GM18873 (cell line): ENCODE data around the gene SUPT6H.
"Not testable (repeated sequence)": the region's sequence is repeated elsewhere in the genome, so short reads cannot be mapped to it uniquely, and the experiment has no call there.

Experiments
- ATAC-seq: cut with Tn5 transposase; IDR thresholded peaks from one replicate; pipeline ENCODE4 v1.9.1; 2021; ENCODE audit warnings: mild to moderate bottlenecking, moderate library complexity, moderate number of reproducible peaks; ENCODE audit not compliant: unreplicated experiment, low FRiP score

SUPT6H gene

DNA sequence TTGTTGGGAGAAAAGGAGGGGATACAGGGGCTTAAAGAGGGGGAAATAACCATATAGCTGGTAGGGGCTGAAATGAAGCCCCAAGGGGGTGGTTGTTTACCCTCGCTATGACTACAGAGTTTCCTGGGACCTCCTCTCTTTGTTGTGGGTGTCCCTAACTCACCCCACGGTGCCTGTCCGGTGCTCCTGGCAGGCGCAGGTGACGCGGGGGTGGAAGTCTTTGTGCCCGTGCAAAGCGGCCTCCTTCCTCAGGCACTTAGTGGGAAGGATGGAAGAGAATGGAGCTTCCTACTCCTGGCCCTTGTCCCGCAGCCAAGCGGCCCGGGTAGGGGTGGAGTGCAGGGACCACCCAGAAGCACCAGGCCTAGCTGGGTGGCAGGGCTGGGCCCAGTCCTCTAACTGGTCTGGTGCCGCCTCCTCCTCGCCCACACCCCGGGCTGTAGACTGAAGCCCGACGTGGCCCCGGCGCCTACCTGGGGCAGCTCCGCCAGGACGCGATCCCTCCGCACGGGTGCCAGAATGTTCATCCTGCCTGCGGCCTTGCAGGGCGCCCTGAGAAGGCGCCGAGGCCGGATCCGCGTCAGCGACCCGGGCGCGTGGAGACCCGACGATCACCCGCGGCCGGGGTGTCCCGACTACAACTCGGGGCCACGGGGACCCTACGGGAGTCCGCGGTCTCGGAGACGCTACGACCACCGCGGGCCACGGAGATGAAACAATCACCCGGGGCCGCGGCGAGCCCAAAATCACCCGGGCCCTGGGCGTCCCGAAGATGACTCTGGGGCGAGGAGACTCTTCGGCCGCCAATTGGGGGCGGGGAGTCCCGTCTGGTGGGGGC, 55.0 kb downstream of the SUPT6H start:
- ATAC-seq: no peak

DNA sequence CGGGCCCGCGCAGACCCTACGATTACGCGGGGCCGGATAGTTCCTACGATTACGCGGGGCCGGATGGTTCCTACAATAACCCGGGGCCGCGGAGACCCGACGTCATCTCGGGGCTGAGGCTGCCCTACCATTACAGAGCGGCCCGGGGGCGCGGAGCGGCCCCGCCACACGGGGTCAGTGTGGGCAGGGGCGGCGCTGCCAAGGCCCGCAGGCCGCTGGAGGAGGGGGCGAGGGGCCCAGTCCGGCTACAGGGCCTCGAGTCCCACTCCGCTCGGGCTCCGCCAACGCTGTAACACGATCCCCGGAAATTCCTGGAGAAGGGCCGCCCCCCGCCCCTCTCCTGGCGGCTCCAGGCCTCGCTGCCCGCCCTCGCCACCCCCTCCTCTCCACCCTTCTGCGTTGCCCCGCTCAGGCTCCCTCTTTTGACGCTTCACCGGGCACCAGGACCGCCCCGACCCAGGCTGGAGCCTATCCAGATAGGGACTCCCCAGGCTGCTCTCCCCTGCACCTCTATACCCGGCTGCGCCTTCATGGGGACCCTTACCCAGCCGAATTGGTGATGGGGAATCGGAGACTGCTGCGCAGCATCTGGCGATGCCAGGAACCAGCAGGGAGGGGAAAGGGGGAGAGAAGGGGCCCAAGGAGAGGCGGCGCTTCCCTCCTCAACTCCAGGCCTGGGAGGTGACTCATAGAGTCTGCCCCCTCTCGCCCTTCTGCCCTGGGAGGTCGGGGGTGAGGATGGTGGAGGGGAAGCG, 55.8 kb downstream of the SUPT6H start, which contains the start of gene RAB34:
TSS of gene RAB34 (minus strand) at position 291 of the 755 bp plus-strand sequence. CDS start 602 bp downstream, outside the sequence.
- no peak for ATAC-seq

DNA sequence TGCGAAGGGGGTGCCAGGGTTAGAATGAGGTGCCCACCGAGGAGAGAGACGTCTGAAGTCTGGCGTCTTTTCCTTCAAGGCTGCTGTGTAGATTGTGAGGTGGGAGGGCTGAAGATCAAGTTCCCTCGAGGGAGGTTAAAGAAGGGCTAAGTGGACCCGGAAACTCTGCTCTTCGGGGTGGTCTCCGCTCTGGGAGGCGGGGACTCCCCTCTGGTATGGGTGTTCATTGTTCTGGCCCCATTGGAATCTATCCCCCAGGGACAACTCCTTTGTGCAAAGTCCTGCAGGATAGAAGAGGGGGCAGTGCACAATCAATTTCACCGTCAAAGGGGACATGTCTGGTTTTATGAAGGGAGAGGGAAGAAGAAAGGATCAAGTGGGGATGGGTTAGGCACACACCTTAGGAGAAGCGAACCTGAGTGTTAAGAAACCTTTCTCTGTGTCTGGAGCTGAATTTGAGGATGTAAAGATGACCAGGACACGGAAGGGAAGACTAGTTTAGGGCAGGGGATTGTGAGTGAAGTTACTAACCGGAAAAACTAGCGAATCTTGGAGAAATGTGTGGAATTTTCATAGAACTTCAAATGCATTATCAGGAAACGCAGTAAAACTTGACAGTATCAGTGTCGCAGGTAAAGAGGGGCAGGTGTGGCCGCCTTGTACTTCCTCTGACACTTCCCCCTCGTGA, 56.5 kb downstream of the SUPT6H start:
- ATAC-seq: no peak

DNA sequence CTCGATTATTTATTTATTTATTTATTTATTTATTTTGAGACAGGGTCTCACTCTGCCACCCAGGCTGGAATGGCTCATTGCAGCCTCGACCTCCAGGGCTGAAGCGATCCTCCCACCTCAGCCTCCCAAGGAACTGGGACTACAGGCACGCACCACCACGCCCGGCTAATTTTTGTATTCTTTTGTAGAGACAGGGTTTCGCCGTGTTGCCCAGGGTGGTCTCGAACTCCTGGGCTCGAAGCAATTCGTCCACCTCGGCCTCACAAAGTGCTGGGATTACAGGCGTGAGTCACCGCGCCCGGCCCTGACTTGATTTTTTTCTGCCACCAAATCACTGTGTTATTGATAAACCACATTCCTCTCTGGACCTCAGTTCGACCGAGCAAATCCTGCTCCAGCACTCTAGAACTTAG, 57.0 kb downstream of the SUPT6H start:
- ATAC-seq: no peak

DNA sequence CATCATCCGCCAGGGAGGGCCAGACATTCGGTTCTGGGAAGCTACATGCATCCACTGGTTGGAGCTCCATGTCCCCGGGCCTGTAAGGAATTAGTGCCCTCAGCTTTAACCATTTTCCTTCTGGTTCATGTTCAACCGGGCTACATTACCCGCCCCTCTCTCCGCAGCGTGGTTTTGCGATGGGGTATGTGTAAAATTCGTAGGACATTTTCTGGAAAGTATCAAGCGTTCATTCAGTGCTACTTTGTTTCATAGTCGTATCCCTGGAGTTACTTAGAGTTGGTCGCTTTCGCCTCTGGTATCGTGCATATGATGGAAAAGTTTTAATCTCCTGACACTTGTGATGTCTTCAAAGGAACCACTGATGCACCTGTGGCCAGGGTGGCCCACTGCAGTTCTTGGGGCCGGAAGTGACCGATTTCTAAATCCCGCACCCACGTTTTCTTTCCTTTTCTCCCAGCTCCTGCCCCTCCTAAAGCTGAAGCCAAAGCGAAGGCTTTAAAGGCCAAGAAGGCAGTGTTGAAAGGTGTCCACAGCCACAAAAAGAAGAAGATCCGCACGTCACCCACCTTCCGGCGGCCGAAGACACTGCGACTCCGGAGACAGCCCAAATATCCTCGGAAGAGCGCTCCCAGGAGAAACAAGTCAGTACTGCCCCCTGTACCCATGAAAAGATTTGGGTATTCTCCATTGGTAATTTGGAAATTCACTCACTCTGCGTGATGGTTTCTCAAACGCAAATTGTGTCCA, 58.4 kb downstream of the SUPT6H start:
- ATAC-seq: no peak

DNA sequence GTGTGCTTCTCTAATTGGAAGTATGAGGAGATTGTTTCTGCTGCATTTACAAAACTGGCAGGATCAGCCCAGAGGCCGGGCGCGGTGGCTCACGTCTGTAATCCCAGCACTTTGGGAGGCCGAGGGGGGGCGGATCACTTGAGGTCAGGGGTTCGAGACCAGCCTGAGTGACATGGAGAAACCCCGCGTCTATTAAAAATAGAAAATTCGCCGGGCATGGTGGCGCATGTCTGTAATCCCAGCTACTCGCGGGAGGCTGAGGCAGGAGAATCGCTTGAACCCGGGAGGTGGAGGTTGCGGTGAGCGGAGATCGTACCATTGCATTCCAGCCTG, 59.0 kb downstream of the SUPT6H start:
- not testable (repeated sequence) for ATAC-seq

DNA sequence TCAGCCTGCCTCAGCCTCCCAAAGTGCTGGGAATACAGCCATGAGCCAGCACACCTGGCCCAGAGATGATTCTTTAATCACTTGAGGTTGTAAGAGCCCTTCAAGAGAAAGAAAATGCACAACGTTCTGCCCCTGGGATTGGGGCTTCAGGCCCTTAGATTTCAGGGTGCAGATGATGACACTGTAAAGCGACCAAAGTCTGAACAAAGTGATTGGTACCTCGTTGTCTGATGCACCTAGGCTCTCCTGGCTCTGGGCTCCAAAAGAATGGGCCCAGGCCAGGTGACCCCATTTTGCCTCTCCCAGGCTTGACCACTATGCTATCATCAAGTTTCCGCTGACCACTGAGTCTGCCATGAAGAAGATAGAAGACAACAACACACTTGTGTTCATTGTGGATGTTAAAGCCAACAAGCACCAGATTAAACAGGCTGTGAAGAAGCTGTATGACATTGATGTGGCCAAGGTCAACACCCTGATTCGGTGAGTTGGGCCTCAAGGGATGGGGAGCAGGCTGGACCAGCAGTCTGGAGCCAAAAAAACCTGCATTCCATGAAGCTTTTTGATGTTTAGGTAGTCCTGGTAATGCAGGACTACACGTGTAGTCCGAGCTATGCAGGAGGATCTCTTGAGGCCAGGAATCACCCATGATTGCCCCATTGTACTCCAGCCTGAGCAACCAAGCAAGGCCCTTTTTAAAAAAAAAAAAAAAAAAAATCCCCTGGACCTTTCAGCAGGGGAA, 60.6 kb downstream of the SUPT6H start:
- ATAC-seq: no peak

DNA sequence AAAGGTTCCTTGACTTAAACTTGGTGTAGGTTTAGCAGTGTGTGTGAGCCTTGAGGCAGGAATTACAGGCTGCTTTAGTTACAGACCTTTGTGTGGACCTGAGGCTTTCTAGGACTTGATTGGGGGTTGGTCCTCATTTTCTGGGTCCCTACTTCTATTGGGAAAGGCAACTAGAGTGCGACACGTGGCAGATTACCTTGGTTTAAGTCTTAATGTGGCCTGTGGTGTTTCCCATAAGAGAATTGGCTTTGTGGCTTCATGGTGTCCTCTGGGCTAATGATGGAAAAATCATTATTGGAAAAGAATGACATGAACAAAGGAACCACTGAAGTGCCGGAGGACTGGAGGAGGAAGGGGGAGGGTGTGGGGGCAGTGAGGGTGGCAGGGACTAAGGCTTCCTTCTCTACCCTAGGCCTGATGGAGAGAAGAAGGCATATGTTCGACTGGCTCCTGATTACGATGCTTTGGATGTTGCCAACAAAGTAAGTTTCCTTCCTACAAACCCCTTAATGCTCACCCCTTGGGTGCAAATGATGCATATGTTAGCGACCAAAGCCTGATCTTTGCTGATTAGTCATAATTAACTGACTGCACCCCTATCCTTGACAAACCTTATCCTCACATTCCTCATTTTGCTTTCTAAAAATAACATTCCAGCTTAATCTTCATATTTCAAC, 61.3 kb downstream of the SUPT6H start:
- no peak for ATAC-seq

DNA sequence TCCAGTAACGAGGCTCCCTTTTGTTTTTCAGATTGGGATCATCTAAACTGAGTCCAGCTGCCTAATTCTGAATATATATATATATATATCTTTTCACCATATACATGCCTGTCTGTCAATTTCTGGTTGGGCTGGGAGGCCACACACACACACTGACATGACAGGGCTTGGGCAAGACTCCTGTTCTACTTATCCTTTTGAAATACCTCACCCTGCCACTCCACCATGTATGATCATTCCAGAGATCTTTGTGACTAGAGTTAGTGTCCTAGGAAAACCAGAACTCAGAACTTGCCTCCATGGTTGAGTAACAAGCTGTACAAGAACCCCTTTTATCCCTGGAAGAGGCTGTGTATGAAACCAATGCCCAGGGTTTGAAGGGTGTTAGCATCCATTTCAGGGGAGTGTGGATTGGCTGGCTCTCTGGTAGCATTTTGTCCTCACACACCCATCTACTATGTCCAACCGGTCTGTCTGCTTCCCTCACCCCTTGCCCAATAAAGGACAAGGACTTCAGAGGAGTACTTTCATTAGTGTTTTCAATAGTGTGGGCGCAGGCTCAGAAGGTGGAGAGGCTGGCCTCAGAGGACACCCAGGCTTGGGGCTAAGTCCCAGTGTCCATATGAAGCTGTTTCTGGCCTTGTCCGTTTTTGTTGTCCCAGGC, 62.0 kb downstream of the SUPT6H start:
- ATAC-seq: not testable (repeated sequence)

DNA sequence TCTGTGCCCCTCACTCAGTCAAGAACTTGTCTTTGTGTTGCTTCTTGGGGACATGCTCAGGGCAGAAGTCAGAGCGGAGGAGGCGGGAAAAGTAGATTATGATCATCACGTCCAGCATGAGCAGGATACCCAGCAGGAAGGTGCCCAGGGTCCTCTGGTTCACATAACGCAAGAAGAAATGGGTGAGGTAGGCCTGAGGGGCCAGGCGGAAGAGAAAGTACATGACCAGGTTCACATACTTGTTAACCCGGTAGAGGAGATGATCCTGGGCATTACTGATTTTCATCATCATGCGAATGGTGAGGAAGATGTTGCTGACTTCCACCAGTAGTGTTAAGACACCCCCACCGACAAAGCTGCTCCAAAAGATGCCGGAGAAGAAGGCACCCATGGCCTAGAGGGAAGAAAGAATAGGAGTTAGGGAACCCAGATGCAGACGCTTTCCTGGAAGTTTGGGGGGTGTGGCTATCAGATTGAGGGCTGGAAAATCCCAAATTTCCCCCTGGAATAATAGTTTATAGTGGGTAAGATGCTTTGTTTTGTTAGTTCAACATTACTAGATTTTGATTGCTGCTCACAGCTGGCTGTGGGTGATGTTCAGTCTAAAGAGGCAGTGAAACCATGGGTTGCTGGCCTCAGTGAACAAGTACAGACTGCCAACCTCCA, 62.6 kb downstream of the SUPT6H start:
- no peak for ATAC-seq

DNA sequence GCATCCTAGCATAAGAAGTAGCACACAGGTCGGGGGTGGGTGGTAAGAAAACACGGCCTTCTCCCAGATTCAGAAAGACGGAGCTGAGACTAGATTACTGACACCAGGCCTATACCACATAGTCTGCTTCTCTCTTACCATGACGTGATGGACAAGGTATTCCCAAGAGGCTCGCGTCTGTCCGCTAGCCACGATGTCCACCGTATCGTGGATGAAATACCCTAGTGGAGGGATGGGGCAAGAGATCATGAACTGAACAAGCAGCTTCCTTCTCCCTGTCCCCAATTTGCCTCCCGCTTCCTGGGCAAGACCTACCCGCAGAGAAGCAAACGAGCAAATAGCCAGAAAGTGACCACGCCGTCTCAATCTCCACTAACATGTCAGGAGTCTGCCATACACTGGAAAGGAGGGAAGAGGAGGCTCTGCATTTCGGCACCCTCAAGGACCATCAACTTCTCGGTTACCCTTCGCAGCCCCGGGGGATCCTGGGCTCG, 63.2 kb downstream of the SUPT6H start:
- no peak for ATAC-seq

DNA sequence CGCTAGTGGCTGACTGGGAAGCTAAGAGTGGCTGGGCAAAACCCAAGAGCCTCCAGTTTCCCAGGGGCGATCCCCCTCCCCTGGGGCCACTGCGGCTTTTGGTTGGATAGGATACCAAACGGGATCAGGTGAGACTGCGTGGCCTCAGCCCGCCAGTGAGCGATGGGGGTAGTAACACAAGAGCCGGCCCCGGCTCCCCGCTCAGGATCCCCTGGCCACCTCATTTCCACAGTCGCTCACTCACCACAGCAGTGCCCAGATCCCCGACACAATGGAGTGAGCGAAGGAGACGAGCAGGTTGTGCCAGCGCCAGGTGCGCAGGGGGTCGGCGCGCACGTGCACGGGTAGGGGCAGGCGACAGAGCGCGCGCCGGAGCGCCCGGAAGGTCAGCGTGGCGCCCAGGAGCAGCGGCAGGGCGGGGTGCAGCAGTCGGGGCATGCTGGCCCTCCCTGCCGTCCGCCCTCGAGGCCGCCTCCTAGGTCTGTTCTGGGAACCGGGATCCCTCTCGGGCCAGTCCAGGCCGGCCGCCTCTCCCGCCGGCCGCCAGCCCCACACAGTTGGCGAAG, 63.7 kb downstream of the SUPT6H start:
- ATAC-seq: no peak

DNA sequence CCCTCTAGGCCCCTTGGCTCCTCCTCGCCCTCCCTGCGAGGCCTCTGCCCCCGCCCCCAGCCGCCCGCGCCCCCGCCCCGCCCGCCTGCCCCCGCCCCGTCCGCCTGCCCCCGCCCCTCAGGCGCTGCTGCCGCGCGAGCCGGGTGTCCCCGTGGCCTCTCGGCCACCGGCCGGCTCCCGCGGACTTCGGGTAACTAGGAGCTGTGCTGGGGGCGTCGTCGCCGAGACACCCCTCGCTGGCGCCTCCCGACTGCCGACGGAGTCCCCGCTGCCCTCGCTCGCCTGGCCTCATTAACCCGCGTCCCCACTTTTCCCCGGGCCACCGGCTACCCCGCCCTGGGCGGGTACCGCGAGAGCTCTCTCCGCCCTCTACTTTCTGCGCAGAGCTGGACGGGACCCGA, 64.2 kb downstream of the SUPT6H start, which contains the start of gene TLCD1:
TSS of gene TLCD1 (minus strand) at position 8 of the 401 bp plus-strand sequence. CDS start 136 bp downstream, outside the sequence.
- ATAC-seq: no peak

DNA sequence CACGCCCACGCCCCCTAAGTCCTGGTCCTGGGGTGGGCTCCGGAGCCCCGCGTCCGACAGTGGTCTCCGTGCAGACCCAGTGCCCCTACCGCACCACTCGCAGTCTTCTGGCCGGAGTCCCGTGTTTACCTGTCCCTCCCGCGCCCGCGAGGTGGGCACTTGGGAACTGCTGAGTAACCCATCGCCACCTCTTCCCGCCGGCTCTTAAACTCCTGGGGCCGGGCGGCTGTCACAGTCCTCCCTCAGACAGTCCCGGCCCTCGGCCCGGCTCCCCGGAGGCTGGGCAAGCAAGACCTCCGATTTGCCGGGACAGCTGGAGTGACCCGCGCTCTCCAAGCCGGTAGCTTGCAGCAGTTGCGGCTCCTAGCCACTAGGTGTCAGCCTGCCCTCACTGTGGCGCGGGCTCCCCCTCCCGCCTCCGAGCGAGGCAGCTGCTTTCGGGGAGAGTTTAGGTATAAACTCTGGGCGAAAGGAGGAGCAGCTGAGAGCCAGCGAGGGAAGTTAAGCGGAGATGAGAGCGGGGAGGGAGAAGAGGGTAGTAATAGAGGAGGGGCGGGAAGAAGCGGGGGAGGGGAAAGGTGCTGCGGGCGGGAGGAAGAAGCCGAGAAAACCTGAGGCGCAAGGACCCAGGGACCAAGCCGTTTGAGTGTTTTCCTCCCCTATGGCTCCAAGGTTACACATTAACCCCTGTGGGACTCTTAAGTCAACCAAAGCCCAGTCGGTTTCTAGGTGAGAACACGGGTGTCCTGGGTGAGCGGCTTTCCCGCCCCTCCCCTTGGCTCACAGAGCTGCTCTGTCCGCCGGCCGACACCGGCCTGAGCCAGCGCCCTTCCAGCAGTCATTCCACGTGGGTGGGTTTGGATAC, 64.9 kb downstream of the SUPT6H start:
- peak; percentile 43 for ATAC-seq

DNA sequence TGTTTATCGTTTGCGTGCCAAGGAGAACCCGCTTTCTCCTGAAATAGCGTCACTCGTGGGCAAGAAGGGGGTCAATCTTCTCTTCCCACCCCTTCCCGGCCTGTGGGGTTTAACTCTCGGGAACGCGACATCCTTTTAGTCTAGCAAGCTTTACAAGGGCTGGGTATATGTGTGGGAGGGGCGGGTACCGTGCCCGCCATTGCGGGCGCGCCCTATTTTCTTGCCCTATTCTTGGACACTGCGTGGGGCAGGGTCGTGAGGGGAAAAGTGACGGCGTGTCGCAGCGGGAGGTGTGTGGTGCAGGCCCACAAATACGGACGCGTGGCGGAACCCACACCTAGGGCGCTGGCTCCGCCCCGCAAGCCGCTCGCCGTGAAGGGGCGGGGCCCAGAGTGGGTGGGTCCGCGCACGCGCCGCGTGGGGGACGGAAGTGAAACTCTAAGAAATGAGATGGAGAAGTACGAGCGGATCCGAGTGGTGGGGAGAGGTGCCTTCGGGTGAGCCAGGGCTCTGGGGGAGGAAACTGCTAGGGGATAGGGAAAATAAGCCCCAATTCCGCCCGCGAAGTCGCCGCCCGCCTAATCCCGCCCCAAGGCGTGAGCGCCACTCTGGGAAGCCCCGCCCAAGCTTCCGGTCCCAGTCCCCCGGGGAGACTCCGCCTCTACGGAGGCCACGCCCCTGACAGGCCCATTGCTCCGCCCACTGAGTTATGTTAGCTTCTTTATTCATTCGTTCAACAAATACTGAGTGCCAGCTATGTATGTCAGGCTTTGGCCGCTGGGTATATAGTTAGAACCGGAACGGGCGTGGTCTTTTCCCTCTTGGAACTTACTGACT, 66.6 kb downstream of the SUPT6H start, which contains the start of gene NEK8:
TSS of gene NEK8 (plus strand) at position 425 of the 837 bp plus-strand sequence. CDS start at position 451, 26 bp downstream.
- ATAC-seq: peak; percentile 30

DNA sequence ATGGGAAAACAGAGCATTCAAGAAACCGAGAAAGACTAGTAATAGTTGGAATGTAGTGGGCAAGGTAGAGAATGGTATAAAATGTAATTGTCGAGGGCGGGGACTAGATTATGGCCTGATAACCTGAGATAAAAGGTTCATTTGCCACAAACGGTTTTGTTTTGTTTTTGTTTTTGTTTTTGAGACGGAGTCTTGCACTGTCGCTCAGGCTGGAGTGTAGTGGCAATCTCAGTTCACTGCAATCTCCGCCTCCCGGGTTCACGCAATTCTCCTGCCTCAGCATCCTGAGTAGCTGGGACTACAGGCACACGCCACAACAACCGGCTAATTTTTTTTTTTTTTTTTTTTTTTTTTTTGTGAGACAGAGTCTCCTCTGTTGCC, 67.9 kb downstream of the SUPT6H start:
- no peak for ATAC-seq
